Fibroblast of pulmonary artery (primary cell): ENCODE measurements around the gene HEATR5A.
"Not testable (repeated sequence)": the region's sequence is repeated elsewhere in the genome, so short reads cannot be mapped to it uniquely, and the experiment has no call there.

Source experiments
- DNase-seq: peaks from one replicate; pipeline ENCODE4 v3.0.0-alpha.2; 2010; ENCODE audit warnings: low read depth
- H3K4me3 ChIP-seq: replicated peaks from 2 replicates; pipeline ENCODE4 v1.5.1; 2011; ENCODE audit warnings: low read depth, mild to moderate bottlenecking, control low read depth, low read length, moderate library complexity
- TF ChIP-seq, protein P1 (sequence below): IDR thresholded peaks from 2 replicates; pipeline ENCODE4 v1.5.1; 2011; ENCODE audit warnings: mild to moderate bottlenecking, control low read depth, low read length, inconsistent platforms; ENCODE audit errors: missing control alignments

The HEATR5A gene

DNA sequence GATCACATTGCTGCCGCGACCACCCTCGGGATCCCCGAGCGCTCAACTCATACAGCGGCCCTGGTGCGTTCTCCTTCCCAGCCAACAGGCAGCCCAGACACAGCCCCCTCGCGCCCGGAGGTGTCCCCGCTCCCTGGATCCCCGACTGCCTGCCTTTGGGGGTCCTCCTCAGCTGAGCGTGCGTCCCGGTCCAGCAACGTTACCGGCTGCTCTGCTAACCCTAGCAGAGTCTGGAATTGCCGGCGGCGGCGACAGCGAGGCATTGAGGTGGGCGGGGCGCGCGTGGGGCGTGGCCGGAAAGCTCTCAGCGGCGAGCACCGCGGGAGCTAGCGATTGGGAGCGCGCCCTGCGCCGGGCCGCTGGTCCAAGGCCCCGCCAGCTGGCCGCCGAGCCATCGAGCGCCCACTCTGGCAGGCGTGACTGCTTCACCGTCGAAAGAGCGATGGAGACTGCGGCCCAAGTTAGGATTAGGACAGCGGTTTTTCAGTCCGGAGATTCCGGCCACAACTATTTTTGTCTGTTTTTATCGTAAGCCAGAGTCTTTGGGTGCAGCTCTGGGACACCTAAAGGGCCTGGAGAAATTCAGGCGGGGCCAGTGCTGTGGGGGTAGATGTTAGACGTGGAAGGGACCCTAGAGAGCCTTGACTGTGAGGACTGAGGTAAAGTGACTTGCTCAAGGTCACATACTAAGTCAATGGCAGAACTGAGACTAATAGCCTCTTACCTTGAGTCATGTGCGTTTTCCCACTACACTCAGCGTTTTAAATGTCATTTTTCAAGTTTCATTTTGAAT lies at the start of gene HEATR5A:
TSS of gene HEATR5A (minus strand) at position 232 of the 793 bp plus-strand sequence. CDS start 17,575 bp downstream, outside the sequence.
- peak; percentile 97 for DNase-seq
- H3K4me3 ChIP-seq: peak within 1 kb of the TSS; percentile 99
- TF ChIP-seq, protein P1, sequence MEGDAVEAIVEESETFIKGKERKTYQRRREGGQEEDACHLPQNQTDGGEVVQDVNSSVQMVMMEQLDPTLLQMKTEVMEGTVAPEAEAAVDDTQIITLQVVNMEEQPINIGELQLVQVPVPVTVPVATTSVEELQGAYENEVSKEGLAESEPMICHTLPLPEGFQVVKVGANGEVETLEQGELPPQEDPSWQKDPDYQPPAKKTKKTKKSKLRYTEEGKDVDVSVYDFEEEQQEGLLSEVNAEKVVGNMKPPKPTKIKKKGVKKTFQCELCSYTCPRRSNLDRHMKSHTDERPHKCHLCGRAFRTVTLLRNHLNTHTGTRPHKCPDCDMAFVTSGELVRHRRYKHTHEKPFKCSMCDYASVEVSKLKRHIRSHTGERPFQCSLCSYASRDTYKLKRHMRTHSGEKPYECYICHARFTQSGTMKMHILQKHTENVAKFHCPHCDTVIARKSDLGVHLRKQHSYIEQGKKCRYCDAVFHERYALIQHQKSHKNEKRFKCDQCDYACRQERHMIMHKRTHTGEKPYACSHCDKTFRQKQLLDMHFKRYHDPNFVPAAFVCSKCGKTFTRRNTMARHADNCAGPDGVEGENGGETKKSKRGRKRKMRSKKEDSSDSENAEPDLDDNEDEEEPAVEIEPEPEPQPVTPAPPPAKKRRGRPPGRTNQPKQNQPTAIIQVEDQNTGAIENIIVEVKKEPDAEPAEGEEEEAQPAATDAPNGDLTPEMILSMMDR: peak; percentile 16

DNA sequence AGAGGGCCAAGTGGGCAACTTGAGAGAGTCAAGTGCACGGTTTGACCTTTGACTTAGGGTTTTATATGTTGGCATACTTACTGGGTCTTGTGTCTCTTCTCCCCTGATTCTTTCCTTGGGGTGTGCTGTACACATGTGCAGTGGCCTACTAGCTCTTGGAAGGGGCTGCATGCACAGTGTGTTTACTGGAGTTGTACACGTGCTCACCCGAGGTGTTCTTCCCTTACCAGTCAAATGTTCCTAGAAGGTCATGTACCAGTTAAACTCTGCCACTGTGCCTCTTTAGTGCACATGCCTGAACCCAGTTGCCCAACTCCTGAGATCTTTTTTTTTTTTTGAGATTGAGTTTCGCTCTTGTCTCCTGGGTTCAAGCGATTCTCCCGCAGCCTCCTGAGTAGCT lies 46.2 kb upstream of the HEATR5A start:
- H3K4me3 ChIP-seq: no peak overlapping the region
- TF ChIP-seq, protein P1: no peak
- no peak for DNase-seq

GRCh38 chr14:31465111-31465510 lies 44.8 kb upstream of the HEATR5A start:
- H3K4me3 ChIP-seq: no peak overlapping the region
- TF ChIP-seq, protein P1: no peak
- peak; percentile 52 for DNase-seq

GRCh38 chr14:31462450-31462849 lies 42.1 kb upstream of the HEATR5A start:
- not testable (repeated sequence) for DNase-seq, H3K4me3 ChIP-seq

DNA sequence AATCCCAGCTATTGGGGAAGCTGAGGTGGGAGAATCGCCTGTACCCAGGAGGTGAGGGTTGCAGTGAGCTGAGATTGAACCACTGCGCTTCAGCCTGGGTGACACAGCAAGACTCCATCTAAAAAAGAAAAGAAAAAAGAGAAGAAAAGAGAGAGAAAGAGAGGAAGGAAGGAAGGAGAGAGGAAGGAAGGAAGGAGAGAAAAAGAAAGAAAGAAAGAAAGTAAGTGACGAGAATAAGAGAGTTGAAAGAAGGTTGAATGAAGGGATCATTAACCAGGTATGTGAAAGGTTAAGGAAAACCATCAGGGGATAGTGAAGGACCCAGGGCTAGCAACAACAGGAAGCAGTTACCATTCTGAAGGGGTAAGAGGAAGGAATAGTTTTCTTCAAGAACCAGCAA lies 41.2 kb upstream of the HEATR5A start:
- TF ChIP-seq, protein P1: no peak

DNA sequence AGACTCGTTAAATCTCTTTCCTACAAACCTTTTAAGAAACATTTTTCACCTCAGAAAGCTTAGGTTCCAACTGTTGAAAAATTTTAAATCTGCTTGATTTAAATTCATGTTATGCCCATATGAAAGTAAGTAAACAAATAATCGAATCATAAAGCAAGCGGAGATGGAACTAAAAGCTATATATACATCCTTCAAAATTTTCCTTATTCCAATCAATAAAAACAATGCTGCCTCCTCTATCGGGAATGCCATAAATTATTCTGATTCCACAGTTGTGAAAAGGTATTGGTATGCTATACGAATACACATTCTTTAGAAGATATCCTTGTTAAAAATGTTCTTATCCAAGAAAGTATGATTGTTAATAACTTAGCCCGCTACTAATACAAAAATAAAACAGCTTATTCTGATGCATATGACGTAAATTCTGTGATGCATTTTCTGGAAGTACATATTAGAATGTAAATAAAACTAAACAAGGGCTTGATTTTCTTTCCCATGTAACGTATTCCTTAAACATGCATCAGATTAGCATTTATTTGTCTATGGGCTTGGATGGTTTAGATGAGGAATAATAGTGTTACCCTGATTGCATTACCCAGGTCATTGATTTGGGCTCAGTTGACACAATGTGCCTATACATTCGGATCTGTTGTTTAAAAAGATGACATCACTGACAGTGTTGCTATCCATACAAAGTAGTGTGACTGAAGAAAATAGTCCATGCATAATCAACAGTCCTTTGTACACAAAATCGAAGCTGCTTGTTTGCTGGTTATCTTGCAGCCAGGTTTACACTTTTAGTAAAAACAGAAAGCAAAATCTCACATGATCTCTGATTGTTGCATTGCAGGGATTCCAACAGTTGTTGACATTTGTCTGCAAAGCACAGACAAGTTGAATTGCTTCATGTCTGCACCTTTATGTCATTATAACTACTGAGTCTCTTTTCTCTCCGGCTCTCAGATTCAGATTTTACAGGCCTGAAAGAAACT lies 37.6 kb upstream of the HEATR5A start:
- TF ChIP-seq, protein P1: no peak
- no peak for DNase-seq
- H3K4me3 ChIP-seq: peak overlapping the region; percentile 77

More for the DNA sequence above, 41.2 kb upstream of the HEATR5A start:
- no peak overlapping the region for H3K4me3 ChIP-seq
- DNase-seq: no peak
